A673 (cell line): ENCODE results near the gene CAMSAP1. TPM values are rescaled to one million over a fixed set of nuclear protein-coding genes. Genes with fewer than 3 reads are reported as not detected.

Source experiments
- BruUV-seq: library from RNA; stranded (reverse); fragments of 400-500 nt; replicated peaks from 2 replicates; lab custom pipeline; 2021; lab: Mats Ljungman, UMichigan
- CTCF ChIA-PET: fragments of 300-600 bp; sonication (Branson Sonifier 250); formaldehyde crosslinking; loops from one replicate; lab custom pipeline; 2022; ENCODE audit warnings: antibody characterized with exemption; lab: Charles Lee
- POLR2A ChIA-PET: fragments of 300-600 bp; sonication (Branson Sonifier 250); formaldehyde crosslinking; loops from one replicate; lab custom pipeline; 2022; ENCODE audit warnings: antibody characterized with exemption; ENCODE audit not compliant: low non-redundant PET; lab: Charles Lee
- DNase-seq: peaks from one replicate; pipeline ENCODE4 v3.0.0-alpha.2; 2015; ENCODE audit warnings: low spot score
- H3K27ac ChIP-seq: fragments of 200-600 bp; sonication (generic); 2 replicates; pipeline ENCODE4 v1.5.1; 2016; ENCODE audit warnings: mixed run types, low read depth, mild to moderate bottlenecking, mixed read lengths, antibody characterized with exemption, low read length; ENCODE audit not compliant: poor library complexity, severe bottlenecking
- H3K27me3 ChIP-seq: fragments of 200-600 bp; sonication (generic); replicated peaks from 2 replicates; pipeline ENCODE4 v1.6.1; 2017; ENCODE audit warnings: mixed run types, low read depth, mild to moderate bottlenecking, mixed read lengths, antibody characterized with exemption, low read length; ENCODE audit not compliant: insufficient read depth, poor library complexity
- H3K36me3 ChIP-seq: fragments of 200-600 bp; sonication (generic); 2 replicates; pipeline ENCODE4 v1.6.1; 2016; ENCODE audit warnings: mixed run types, mild to moderate bottlenecking, mixed read lengths, antibody characterized with exemption, low read length; ENCODE audit not compliant: insufficient read depth, poor library complexity, severe bottlenecking
- H3K4me1 ChIP-seq: fragments of 200-600 bp; sonication (generic); 2 replicates; pipeline ENCODE4 v1.6.1; 2017; ENCODE audit warnings: mixed run types, mild to moderate bottlenecking, mixed read lengths, antibody characterized with exemption, low read length; ENCODE audit not compliant: insufficient read depth, poor library complexity, severe bottlenecking
- H3K4me3 ChIP-seq: fragments of 200-600 bp; sonication (generic); 2 replicates; pipeline ENCODE4 v1.5.1; 2016; ENCODE audit warnings: low read depth, mixed run types, mild to moderate bottlenecking, mixed read lengths, low read length; ENCODE audit not compliant: poor library complexity, severe bottlenecking
- H3K9me3 ChIP-seq: fragments of 200-600 bp; sonication (generic); 2 replicates; pipeline ENCODE4 v1.6.1; 2016; ENCODE audit warnings: mixed run types, low read depth, mild to moderate bottlenecking, mixed read lengths, antibody characterized with exemption, low read length; ENCODE audit not compliant: poor library complexity, severe bottlenecking
- CTCF ChIP-seq: fragments of 300-800, 200-600 bp; sonication (generic); conservative IDR thresholded peaks from 2 replicates; pipeline ENCODE4 v1.5.1; 2017; ENCODE audit warnings: low read depth, mild to moderate bottlenecking, antibody characterized with exemption, low read length, moderate library complexity, mixed read lengths
- EZH2 ChIP-seq: fragments of 200-600 bp; sonication (generic); IDR thresholded peaks from 2 replicates; pipeline ENCODE4 v1.6.1; 2017; ENCODE audit warnings: borderline replicate concordance, low read depth, mild to moderate bottlenecking, mixed read lengths, antibody characterized with exemption, low read length; ENCODE audit not compliant: poor library complexity, severe bottlenecking
- intact Hi-C: fragments of 100-400 bp; cut with micrococcal nuclease; formaldehyde crosslinking; loops from one replicate; pipeline ENCODE4 v1.10.0; 2022; ENCODE audit not compliant: unreplicated experiment
- total RNA-seq: library from RNA; stranded (reverse); gene quantifications from 2 replicates; pipeline ENCODE4 v1.2.3, GENCODE V29; 2021

Gene CAMSAP1
- total RNA-seq, 1 experiment from 2014 or later: 52.3 TPM

- H3K9me3 ChIP-seq: no peaks in the 10 kb centered on the region
- BruUV-seq: no TSS peak
- intact Hi-C loops: no loop called here
- no peaks in the 10 kb centered on the region for H3K36me3 ChIP-seq
- ChIA-PET POLR2A (no interaction called here), CTCF (no interaction called here)
- no peaks in the 10 kb centered on the region for H3K27me3 ChIP-seq
- H3K4me3 ChIP-seq: no peak overlapping the region
- DNase-seq: peak; percentile 35
- H3K4me1 ChIP-seq: peaks cover 6% of the 10 kb centered on the region
- H3K27ac ChIP-seq: no peak overlapping the region
- TF ChIP-seq EZH2: no peak
- TF ChIP-seq CTCF: no peak
Observed at GRCh38 chr9:135850737-135851136, 56.6 kb downstream of the CAMSAP1 start.

- Histone ChIP-seq H3K27ac (no peak overlapping the region), H3K36me3 (no peaks in the 10 kb centered on the region), H3K4me3 (no peak overlapping the region), H3K9me3 (no peaks in the 10 kb centered on the region), H3K27me3 (no peaks in the 10 kb centered on the region), H3K4me1 (peaks cover 6% of the 10 kb centered on the region)
- no TSS peak for BruUV-seq
- TF ChIP-seq CTCF (no peak), EZH2 (no peak)
- POLR2A ChIA-PET: no interaction called here
- intact Hi-C loops: no loop called here
- no peak for DNase-seq
- CTCF ChIA-PET: no interaction called here
Observed at GRCh38 chr9:135849181-135849580, 58.2 kb downstream of the CAMSAP1 start.

GRCh38 chr9:135848341-135849047, 58.9 kb downstream of the CAMSAP1 start:
- POLR2A ChIA-PET: no interaction called here
- DNase-seq: no peak
- H3K9me3 ChIP-seq: no peaks in the 10 kb centered on the region
- BruUV-seq: no TSS peak
- no peak overlapping the region for H3K27ac ChIP-seq
- TF ChIP-seq CTCF (no peak), EZH2 (no peak)
- H3K27me3 ChIP-seq: no peaks in the 10 kb centered on the region
- H3K4me1 ChIP-seq: peaks cover 6% of the 10 kb centered on the region
- H3K4me3 ChIP-seq: no peak overlapping the region
- intact Hi-C loops: no loop called here
- no peaks in the 10 kb centered on the region for H3K36me3 ChIP-seq
- CTCF ChIA-PET: interaction anchor here (0.5 kb wide), 1 partner anchor 71 kb away, joined by 3 read pairs; no protein-coding TSS in a partner anchor
